ENCODE results near the gene ELN. TPM values are rescaled to one million over a fixed set of nuclear protein-coding genes. Genes with fewer than 3 reads are reported as not detected.

The ELN gene
- total RNA-seq, 1 donor from 2014 or later: 0.47 TPM

GRCh38 chr7:74071121-74071520 is 43.1 kb downstream of the ELN start:
- DNase-seq (ENCODE audit: low spot score): no peak
- Histone ChIP-seq H3F3A (ENCODE audit: low read depth) (no peaks in the 10 kb centered on the region), H3K9me3 (ENCODE audit: low read depth) (no peaks in the 10 kb centered on the region), H4K20me1 (ENCODE audit: low read depth) (no peaks in the 10 kb centered on the region), H3K36me3 (no peaks in the 10 kb centered on the region), H3K4me1 (no peaks in the 10 kb centered on the region), H2AFZ (replicated peaks) (no peak overlapping the region), H3K27ac (no peak overlapping the region), H3K4me3 (no peak overlapping the region), H3K79me2 (ENCODE audit: low read depth) (no peaks in the 10 kb centered on the region), H3K27me3 (no peaks in the 10 kb centered on the region), H3K9ac (no peak overlapping the region), H3K4me2 (no peak overlapping the region)
- Mint-ChIP-seq H3K27me3 (ENCODE audit: insufficient read depth, low read depth) (peaks cover 4% of the 10 kb centered on the region), H3K36me3 (no peaks in the 10 kb centered on the region), H3K27ac (no peak overlapping the region), H3K4me1 (no peaks in the 10 kb centered on the region), H3K9me3 (no peaks in the 10 kb centered on the region), H3K4me3 (no peak overlapping the region)
- TF ChIP-seq CTCF (IDR thresholded peaks at IDR 0.05) (no peak), EZH2phosphoT487 (IDR thresholded peaks at IDR 0.05) (no peak), EZH2 (IDR thresholded peaks at IDR 0.05) (no peak)

GRCh38 chr7:74074770-74075169 is 46.8 kb downstream of the ELN start:
- no peaks in the 10 kb centered on the region for H4K20me1 ChIP-seq (ENCODE audit: low read depth)
- peaks cover 12% of the 10 kb centered on the region for H3K4me1 Mint-ChIP-seq
- no peaks in the 10 kb centered on the region for H3F3A ChIP-seq (ENCODE audit: low read depth)
- no peak overlapping the region for H2AFZ ChIP-seq (replicated peaks)
- no peak overlapping the region for H3K4me3 Mint-ChIP-seq
- H3K4me2 ChIP-seq: no peak overlapping the region
- H3K36me3 ChIP-seq: no peaks in the 10 kb centered on the region
- DNase-seq (ENCODE audit: low spot score): no peak
- H3K27me3 ChIP-seq: no peaks in the 10 kb centered on the region
- no peaks in the 10 kb centered on the region for H3K79me2 ChIP-seq (ENCODE audit: low read depth)
- TF ChIP-seq CTCF (IDR thresholded peaks at IDR 0.05) (no peak), EZH2phosphoT487 (IDR thresholded peaks at IDR 0.05) (no peak), EZH2 (IDR thresholded peaks at IDR 0.05) (no peak)
- H3K27me3 Mint-ChIP-seq (ENCODE audit: insufficient read depth, low read depth): no peaks in the 10 kb centered on the region
- H3K4me1 ChIP-seq: no peaks in the 10 kb centered on the region
- no peak overlapping the region for H3K27ac Mint-ChIP-seq
- no peak overlapping the region for H3K27ac ChIP-seq
- H3K9me3 Mint-ChIP-seq: no peaks in the 10 kb centered on the region
- H3K36me3 Mint-ChIP-seq: no peaks in the 10 kb centered on the region
- H3K9ac ChIP-seq: no peak overlapping the region
- no peak overlapping the region for H3K4me3 ChIP-seq
- H3K9me3 ChIP-seq (ENCODE audit: low read depth): no peaks in the 10 kb centered on the region

- H3K27ac Mint-ChIP-seq: no peak overlapping the region
- H3K4me3 Mint-ChIP-seq: no peak overlapping the region
- no peak overlapping the region for H2AFZ ChIP-seq (replicated peaks)
- H3K9ac ChIP-seq: no peak overlapping the region
- DNase-seq (ENCODE audit: low spot score): no peak
- no peaks in the 10 kb centered on the region for H4K20me1 ChIP-seq (ENCODE audit: low read depth)
- H3K9me3 Mint-ChIP-seq: no peaks in the 10 kb centered on the region
- no peaks in the 10 kb centered on the region for H3K36me3 ChIP-seq
- H3K27me3 Mint-ChIP-seq (ENCODE audit: insufficient read depth, low read depth): no peaks in the 10 kb centered on the region
- no peak for TF ChIP-seq EZH2 (IDR thresholded peaks at IDR 0.05)
- no peak for TF ChIP-seq EZH2phosphoT487 (IDR thresholded peaks at IDR 0.05)
- TF ChIP-seq CTCF (IDR thresholded peaks at IDR 0.05): no peak
- H3K4me1 ChIP-seq: peaks cover 5% of the 10 kb centered on the region
- no peak overlapping the region for H3K4me3 ChIP-seq
- no peaks in the 10 kb centered on the region for H3K79me2 ChIP-seq (ENCODE audit: low read depth)
- no peaks in the 10 kb centered on the region for H3K9me3 ChIP-seq (ENCODE audit: low read depth)
- H3K27me3 ChIP-seq: no peaks in the 10 kb centered on the region
- no peak overlapping the region for H3K27ac ChIP-seq
- no peak overlapping the region for H3K4me2 ChIP-seq
- peaks cover 24% of the 10 kb centered on the region for H3K4me1 Mint-ChIP-seq
- peaks cover 7% of the 10 kb centered on the region for H3F3A ChIP-seq (ENCODE audit: low read depth)
- no peaks in the 10 kb centered on the region for H3K36me3 Mint-ChIP-seq
These were observed 50.5 kb downstream of the ELN start for GRCh38 chr7:74078461-74078860.
